H1 (cell line): ENCODE measurements around the gene PPME1. TPM values are rescaled to one million over a fixed set of nuclear protein-coding genes. Genes with fewer than 3 reads are reported as not detected.

Experiments
- BACH1 ChIP-seq: IDR thresholded peaks from 2 replicates; pipeline ENCODE4 v1.6.1; 2012; ENCODE audit warnings: low read length, improper control_type of control experiment
- CBX5 ChIP-seq: fragments of 300-800, 300-1000 bp; sonication (generic); IDR thresholded peaks from 2 replicates; pipeline ENCODE4 v1.7.1; 2016; ENCODE audit warnings: antibody characterized with exemption, low read length, low read depth
- CHD7 ChIP-seq: fragments of 300-600 bp; sonication (generic); IDR thresholded peaks from 2 replicates; pipeline ENCODE4 v1.7.1; 2012; ENCODE audit warnings: low read length, moderate library complexity, mild to moderate bottlenecking, inconsistent platforms; ENCODE audit not compliant: insufficient replicate concordance
- HDAC2 ChIP-seq, 2 experiments: fragments of 300-600 bp in 1 of 2; sonication (generic) in 1 of 2; IDR thresholded peaks; 2 replicates each; pipeline ENCODE4 v1.6.1; 2011 to 2012; ENCODE audit warnings: low read depth in 2 of 2, low read length in 2 of 2, mild to moderate bottlenecking in 2 of 2, moderate library complexity in 2 of 2, borderline replicate concordance in 1 of 2, inconsistent platforms in 1 of 2
- KDM5A ChIP-seq: fragments of 200-600 bp; IDR thresholded peaks from 2 replicates; pipeline ENCODE4 v1.7.1; 2012; ENCODE audit warnings: mild to moderate bottlenecking, low read length, inconsistent platforms, mixed read lengths
- POLR2A ChIP-seq, 2 experiments: IDR thresholded peaks; 1 replicate in 1 of 2; 2 replicates in 1 of 2; pipeline ENCODE4 v1.6.1; 2011; ENCODE audit warnings: low read depth in 2 of 2, low read length in 2 of 2, mild to moderate bottlenecking in 2 of 2; ENCODE audit errors: control extremely low read depth in 1 of 2
- SIRT6 ChIP-seq: IDR thresholded peaks from one replicate; pipeline ENCODE4 v1.7.1; 2012; ENCODE audit warnings: low read length, inconsistent platforms
- TEAD4 ChIP-seq: IDR thresholded peaks from 2 replicates; pipeline ENCODE4 v1.6.1; 2012; ENCODE audit warnings: low read depth, low read length, inconsistent platforms, mixed read lengths
- polyA plus RNA-seq, 7 experiments: library from polyadenylated mRNA; depleted of rRNA in 3 of 7; stranded (reverse) in 5 of 7; unstranded in 2 of 7; fragments of >200 nt in 5 of 7; fragments of 200-250 nt in 2 of 7; gene quantifications; 1 replicate in 5 of 7; 2 replicates in 1 of 7; 4 replicates in 1 of 7; pipeline versions ENCODE4 v1.2.1 to v1.2.3, GENCODE V29; 2011 to 2013; ENCODE audit warnings: missing spikeins in 2 of 7, mixed read lengths in 2 of 7
- total RNA-seq: library from RNA; stranded (reverse); fragmentation: NEBNext Ultra II Directional; extraction: Animal tissue kit (Norgen Biotek cat#: 25700); gene quantifications from 2 replicates; pipeline ENCODE4 v1.2.1, GENCODE V29; 2021
- TF ChIP-seq, protein P1 (sequence below), 3 experiments: IDR thresholded peaks; 1 replicate in 2 of 3; 2 replicates in 1 of 3; pipeline versions ENCODE4 v1.5.1 to v1.6.1; 2011; ENCODE audit warnings: low read length in 3 of 3, mild to moderate bottlenecking in 3 of 3, inconsistent platforms in 2 of 3, low read depth in 1 of 3, moderate library complexity in 1 of 3; ENCODE audit not compliant: insufficient read depth in 1 of 3; ENCODE audit errors: control extremely low read depth in 1 of 3

The PPME1 gene
- total and polyA plus RNA-seq, 2 of the 8 experiments (the other 6 are each of a cell fraction or from before 2014, with no cell fraction given): 55.1 to 64.5 TPM

DNA sequence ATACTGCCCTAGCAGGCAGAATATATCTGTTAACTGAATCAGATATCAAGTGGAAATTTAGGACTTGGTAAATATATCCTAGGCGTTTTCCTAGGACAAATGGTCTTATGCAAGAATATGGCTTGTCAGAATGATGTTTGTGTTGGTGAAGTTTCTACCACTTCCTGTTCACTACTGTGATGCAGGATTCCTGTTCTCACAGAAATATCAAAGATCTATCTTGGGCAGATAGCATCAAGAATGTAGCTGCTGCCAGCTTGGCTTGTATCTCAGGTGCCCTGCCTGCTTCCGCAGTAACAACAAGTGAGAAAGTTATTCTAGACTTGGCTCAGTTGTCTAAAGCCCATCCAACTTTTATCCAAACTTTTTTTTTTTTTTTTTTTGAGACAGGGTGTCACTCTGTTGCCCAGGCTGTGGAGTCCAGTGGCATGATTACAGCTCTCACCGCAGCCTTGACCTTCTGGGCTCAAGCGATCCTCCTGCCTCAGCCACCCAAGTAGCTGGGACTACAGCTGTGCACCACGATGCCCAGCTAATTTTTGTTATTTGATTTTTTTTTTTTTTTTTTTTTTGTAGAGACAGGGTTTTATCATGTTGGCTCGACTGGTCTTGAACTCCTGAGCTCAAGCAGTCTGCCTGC is 61.3 kb downstream of the PPME1 start (continued):
- TF ChIP-seq CHD7 (no peak), TEAD4 (no peak), KDM5A (no peak), CBX5 (no peak), BACH1 (no peak), POLR2A (IDR thresholded peaks at IDR 0.05; ENCODE audit: control extremely low read depth in 1 of 2, low read depth in 2 of 2, low read length in 2 of 2) (no peak), SIRT6 (no peak), HDAC2 (IDR thresholded peaks at IDR 0.05; ENCODE audit: borderline replicate concordance in 1 of 2, low read depth in 2 of 2, low read length in 2 of 2) (no peak)
- TF ChIP-seq, protein P1, sequence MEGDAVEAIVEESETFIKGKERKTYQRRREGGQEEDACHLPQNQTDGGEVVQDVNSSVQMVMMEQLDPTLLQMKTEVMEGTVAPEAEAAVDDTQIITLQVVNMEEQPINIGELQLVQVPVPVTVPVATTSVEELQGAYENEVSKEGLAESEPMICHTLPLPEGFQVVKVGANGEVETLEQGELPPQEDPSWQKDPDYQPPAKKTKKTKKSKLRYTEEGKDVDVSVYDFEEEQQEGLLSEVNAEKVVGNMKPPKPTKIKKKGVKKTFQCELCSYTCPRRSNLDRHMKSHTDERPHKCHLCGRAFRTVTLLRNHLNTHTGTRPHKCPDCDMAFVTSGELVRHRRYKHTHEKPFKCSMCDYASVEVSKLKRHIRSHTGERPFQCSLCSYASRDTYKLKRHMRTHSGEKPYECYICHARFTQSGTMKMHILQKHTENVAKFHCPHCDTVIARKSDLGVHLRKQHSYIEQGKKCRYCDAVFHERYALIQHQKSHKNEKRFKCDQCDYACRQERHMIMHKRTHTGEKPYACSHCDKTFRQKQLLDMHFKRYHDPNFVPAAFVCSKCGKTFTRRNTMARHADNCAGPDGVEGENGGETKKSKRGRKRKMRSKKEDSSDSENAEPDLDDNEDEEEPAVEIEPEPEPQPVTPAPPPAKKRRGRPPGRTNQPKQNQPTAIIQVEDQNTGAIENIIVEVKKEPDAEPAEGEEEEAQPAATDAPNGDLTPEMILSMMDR (IDR thresholded peaks at IDR 0.05; ENCODE audit: control extremely low read depth in 1 of 3, insufficient read depth in 1 of 3, low read depth in 1 of 3, low read length in 3 of 3): no peak
